ENCODE measurements around the gene CUL2. TPM values are rescaled to one million over a fixed set of nuclear protein-coding genes. Genes with fewer than 3 reads are reported as not detected.
"Not testable (repeated sequence)": the region's sequence is repeated elsewhere in the genome, so short reads cannot be mapped to it uniquely, and the experiment has no call there.

The CUL2 gene
- total and polyA plus RNA-seq, 10 of the 15 experiments (the other 5 are each of a cell fraction or from before 2014, with no cell fraction given) = 11.9 to 56.5 (median 33.2) TPM

GRCh38 chr10:34974364-34975065 is 115.6 kb downstream of the CUL2 start:
- CTCF ChIA-PET = interaction anchor here (1.0 to 6.0 kb wide), 5 partner anchors 15 to 319 kb away, joined by 3 to 29 read pairs (median 4); no protein-coding TSS in a partner anchor
- SMC1A ChIA-PET (ENCODE audit: uncharacterized antibody, unreplicated experiment) = interaction anchor here (1.1 kb wide), 2 partner anchors 250 to 310 kb away, joined by 3 read pairs; no protein-coding TSS in a partner anchor
- H3K79me2 ChIP-seq (ENCODE audit: control insufficient read depth, insufficient read depth, low read length); BruUV-seq (replicated peaks); POLR2A ChIA-PET; DNase-seq (ENCODE audit: low read depth, low spot score); H3K4me2 ChIP-seq (ENCODE audit: control insufficient read depth, insufficient read depth); H3K27ac ChIP-seq (ENCODE audit: control insufficient read depth, insufficient read depth); ATAC-seq; H3K9me3 ChIP-seq (replicated peaks; ENCODE audit: control insufficient read depth, insufficient read depth, low read length); H3K36me3 ChIP-seq (ENCODE audit: control insufficient read depth in 2 of 2, insufficient read depth in 2 of 2, low read length in 1 of 2); H3K4me1 ChIP-seq (ENCODE audit: control insufficient read depth, insufficient read depth, low read length); H3K9ac ChIP-seq (ENCODE audit: control insufficient read depth, insufficient read depth, low read length); H4K20me1 ChIP-seq (ENCODE audit: control insufficient read depth, insufficient read depth); in situ Hi-C loops (cut with MboI); intact Hi-C loops (cut with micrococcal nuclease; ENCODE audit: unreplicated experiment); H2AFZ ChIP-seq (ENCODE audit: control insufficient read depth, low read depth, low read length); H3K27me3 ChIP-seq (replicated peaks in 1 of 2; ENCODE audit: control insufficient read depth in 2 of 2, insufficient read depth in 2 of 2, low read length in 1 of 2); H3K4me3 ChIP-seq; RAD21 ChIA-PET (ENCODE audit: unreplicated experiment); FAIRE-seq: not testable (repeated sequence)
- WGBS (ENCODE audit: insufficient coverage, insufficient replicate concordance, low lambda C conversion rate, missing lambda C conversion rate) = 77% methylated on average over 8 of the region's 8 CpGs

GRCh38 chr10:34973757-34974156 is 116.4 kb downstream of the CUL2 start:
- RAD21 ChIA-PET (ENCODE audit: unreplicated experiment) = interaction anchor here (1.0 to 2.2 kb wide), 3 partner anchors 20 to 249 kb away, joined by 3 to 7 read pairs (median 3); no protein-coding TSS in a partner anchor
- not testable (repeated sequence) for FAIRE-seq

GRCh38 chr10:34973121-34973520 is 117.0 kb downstream of the CUL2 start:
- H3K4me2 ChIP-seq (ENCODE audit: control insufficient read depth, insufficient read depth); H3K27ac ChIP-seq (ENCODE audit: control insufficient read depth, insufficient read depth); H3K27me3 ChIP-seq (replicated peaks in 1 of 2; ENCODE audit: control insufficient read depth in 2 of 2, insufficient read depth in 2 of 2, low read length in 1 of 2); H3K36me3 ChIP-seq (ENCODE audit: control insufficient read depth in 2 of 2, insufficient read depth in 2 of 2, low read length in 1 of 2); in situ Hi-C loops (cut with MboI); FAIRE-seq; intact Hi-C loops (cut with micrococcal nuclease; ENCODE audit: unreplicated experiment); H2AFZ ChIP-seq (ENCODE audit: control insufficient read depth, low read depth, low read length); ATAC-seq; H3K79me2 ChIP-seq (ENCODE audit: control insufficient read depth, insufficient read depth, low read length); BruUV-seq (replicated peaks); DNase-seq (ENCODE audit: low read depth, low spot score); POLR2A ChIA-PET; H3K4me1 ChIP-seq (ENCODE audit: control insufficient read depth, insufficient read depth, low read length); H3K9ac ChIP-seq (ENCODE audit: control insufficient read depth, insufficient read depth, low read length); H4K20me1 ChIP-seq (ENCODE audit: control insufficient read depth, insufficient read depth); H3K9me3 ChIP-seq (replicated peaks; ENCODE audit: control insufficient read depth, insufficient read depth, low read length); H3K4me3 ChIP-seq: not testable (repeated sequence)
- RAD21 ChIA-PET (ENCODE audit: unreplicated experiment) = interaction anchor here (1.0 to 2.2 kb wide), 3 partner anchors 21 to 249 kb away, joined by 3 to 7 read pairs (median 3); no protein-coding TSS in a partner anchor
- SMC1A ChIA-PET (ENCODE audit: uncharacterized antibody, unreplicated experiment) = interaction anchor here (0.9 kb wide), 2 partner anchors 23 to 250 kb away, joined by 3 read pairs; no protein-coding TSS in a partner anchor
- WGBS (ENCODE audit: insufficient coverage, insufficient replicate concordance, low lambda C conversion rate, missing lambda C conversion rate) = 51% methylated on average over 9 of the region's 9 CpGs
- CTCF ChIA-PET = interaction anchor here (0.7 to 6.0 kb wide), 4 partner anchors 17 to 249 kb away, joined by 3 to 29 read pairs (median 4); no protein-coding TSS in a partner anchor

More at GRCh38 chr10:34973757-34974156, 116.4 kb downstream of the CUL2 start:
- BruUV-seq (replicated peaks); intact Hi-C loops (cut with micrococcal nuclease; ENCODE audit: unreplicated experiment); ATAC-seq; in situ Hi-C loops (cut with MboI); H3K79me2 ChIP-seq (ENCODE audit: control insufficient read depth, insufficient read depth, low read length); H2AFZ ChIP-seq (ENCODE audit: control insufficient read depth, low read depth, low read length); POLR2A ChIA-PET; H3K27ac ChIP-seq (ENCODE audit: control insufficient read depth, insufficient read depth); H4K20me1 ChIP-seq (ENCODE audit: control insufficient read depth, insufficient read depth); H3K4me1 ChIP-seq (ENCODE audit: control insufficient read depth, insufficient read depth, low read length); DNase-seq (ENCODE audit: low read depth, low spot score); H3K4me3 ChIP-seq; H3K4me2 ChIP-seq (ENCODE audit: control insufficient read depth, insufficient read depth); H3K9me3 ChIP-seq (replicated peaks; ENCODE audit: control insufficient read depth, insufficient read depth, low read length); H3K27me3 ChIP-seq (replicated peaks in 1 of 2; ENCODE audit: control insufficient read depth in 2 of 2, insufficient read depth in 2 of 2, low read length in 1 of 2); H3K9ac ChIP-seq (ENCODE audit: control insufficient read depth, insufficient read depth, low read length); H3K36me3 ChIP-seq (ENCODE audit: control insufficient read depth in 2 of 2, insufficient read depth in 2 of 2, low read length in 1 of 2): not testable (repeated sequence)
- WGBS (ENCODE audit: insufficient coverage, insufficient replicate concordance, low lambda C conversion rate, missing lambda C conversion rate) = 47% methylated on average over 3 of the region's 3 CpGs
- SMC1A ChIA-PET (ENCODE audit: uncharacterized antibody, unreplicated experiment) = interaction anchor here (0.9 to 1.1 kb wide), 3 partner anchors 23 to 309 kb away, joined by 3 read pairs; no protein-coding TSS in a partner anchor
- CTCF ChIA-PET = interaction anchor here (1.0 to 6.0 kb wide), 5 partner anchors 14 to 318 kb away, joined by 4 to 29 read pairs (median 4); no protein-coding TSS in a partner anchor

All from GM12878 (cell line).